Measurements from ENCODE around the gene C1orf167. TPM values are rescaled to one million over a fixed set of nuclear protein-coding genes. Genes with fewer than 3 reads are reported as not detected.

C1orf167 gene
- total RNA-seq, 6 experiments from 2014 or later = not detected

DNA sequence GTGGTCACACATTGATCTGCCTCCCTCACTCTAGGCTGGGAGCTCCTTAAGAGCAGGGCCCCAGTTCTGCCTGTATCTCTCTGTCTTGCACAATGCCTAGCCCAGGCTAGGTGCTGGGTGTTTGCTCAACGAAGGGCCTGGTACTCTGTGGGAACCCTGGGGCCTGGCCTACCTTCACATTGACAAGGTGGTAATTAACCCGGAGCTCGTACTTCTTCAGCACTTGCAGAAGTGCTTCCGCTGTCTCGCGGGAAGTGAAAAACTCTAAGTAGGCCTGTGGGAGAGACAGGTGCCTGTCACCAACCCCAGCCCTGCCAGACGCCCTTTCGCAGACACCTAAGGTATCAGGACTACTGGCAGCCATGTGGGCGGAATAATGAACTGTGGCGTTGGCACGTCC, 30.1 kb downstream of the C1orf167 start:
- H3K4me3 ChIP-seq = no peak overlapping the region
- DNase-seq (peak in 1 of 3 donors; percentile 17), ATAC-seq (no peak)
- 85% methylated on average over 10 of the region's 11 CpGs for WGBS (ENCODE audit: insufficient coverage, low coverage, low lambda C conversion rate, missing lambda C conversion rate)
- H3K27me3 ChIP-seq = no peaks in the 10 kb centered on the region
- peaks cover 0 to 36% (median 20%) of the 10 kb centered on the region in 4 donors for H3K36me3 ChIP-seq
- intact Hi-C loops (cut with DNase I) = no loop called here
- H3K4me1 ChIP-seq = peaks cover 0 to 33% (median 16%) of the 10 kb centered on the region in 4 donors
- TF ChIP-seq POLR2A (IDR thresholded peaks at IDR 0.05) = no peak
- TF ChIP-seq, protein P1, sequence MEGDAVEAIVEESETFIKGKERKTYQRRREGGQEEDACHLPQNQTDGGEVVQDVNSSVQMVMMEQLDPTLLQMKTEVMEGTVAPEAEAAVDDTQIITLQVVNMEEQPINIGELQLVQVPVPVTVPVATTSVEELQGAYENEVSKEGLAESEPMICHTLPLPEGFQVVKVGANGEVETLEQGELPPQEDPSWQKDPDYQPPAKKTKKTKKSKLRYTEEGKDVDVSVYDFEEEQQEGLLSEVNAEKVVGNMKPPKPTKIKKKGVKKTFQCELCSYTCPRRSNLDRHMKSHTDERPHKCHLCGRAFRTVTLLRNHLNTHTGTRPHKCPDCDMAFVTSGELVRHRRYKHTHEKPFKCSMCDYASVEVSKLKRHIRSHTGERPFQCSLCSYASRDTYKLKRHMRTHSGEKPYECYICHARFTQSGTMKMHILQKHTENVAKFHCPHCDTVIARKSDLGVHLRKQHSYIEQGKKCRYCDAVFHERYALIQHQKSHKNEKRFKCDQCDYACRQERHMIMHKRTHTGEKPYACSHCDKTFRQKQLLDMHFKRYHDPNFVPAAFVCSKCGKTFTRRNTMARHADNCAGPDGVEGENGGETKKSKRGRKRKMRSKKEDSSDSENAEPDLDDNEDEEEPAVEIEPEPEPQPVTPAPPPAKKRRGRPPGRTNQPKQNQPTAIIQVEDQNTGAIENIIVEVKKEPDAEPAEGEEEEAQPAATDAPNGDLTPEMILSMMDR (IDR thresholded peaks at IDR 0.05) = no peak
- no peaks in the 10 kb centered on the region for H3K9me3 ChIP-seq
- peak overlapping the region; percentile 77 to 90 (median 89) for H3K27ac ChIP-seq

DNA sequence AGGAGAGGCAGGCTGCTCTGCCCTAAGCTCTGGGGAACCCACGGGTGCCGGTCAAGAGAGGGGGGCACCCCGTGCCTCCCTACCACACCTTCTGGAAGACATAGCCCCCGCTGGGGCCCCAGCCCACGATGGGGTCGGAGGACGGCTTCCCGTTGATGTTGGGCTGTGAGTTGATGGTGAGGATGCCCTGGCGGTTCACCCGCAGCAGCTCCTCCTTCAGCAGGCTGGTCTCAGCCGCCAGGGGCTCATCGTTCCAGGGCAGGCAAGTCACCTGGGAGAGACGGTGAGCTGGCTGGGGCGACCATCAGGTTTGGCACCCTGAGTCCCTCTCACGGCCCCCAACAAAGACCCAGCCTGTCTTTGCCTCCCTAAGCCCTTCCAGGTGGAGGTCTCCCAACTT, 31.8 kb downstream of the C1orf167 start:
- peaks cover 0 to 40% (median 21%) of the 10 kb centered on the region in 4 donors for H3K36me3 ChIP-seq
- no peaks in the 10 kb centered on the region for H3K9me3 ChIP-seq
- DNase-seq = no peak
- H3K4me3 ChIP-seq = no peak overlapping the region
- peaks cover 0 to 31% (median 11%) of the 10 kb centered on the region in 4 donors for H3K4me1 ChIP-seq
- ATAC-seq = no peak
- H3K27me3 ChIP-seq = no peaks in the 10 kb centered on the region
- intact Hi-C loops (cut with DNase I) = no loop called here
- no peak overlapping the region for H3K27ac ChIP-seq
- no CpG with 5 or more reads among the region's 15 CpGs for WGBS (ENCODE audit: insufficient coverage, low coverage, low lambda C conversion rate, missing lambda C conversion rate)
- no peak for TF ChIP-seq POLR2A (IDR thresholded peaks at IDR 0.05)
- TF ChIP-seq, protein P1 (IDR thresholded peaks at IDR 0.05) = no peak

DNA sequence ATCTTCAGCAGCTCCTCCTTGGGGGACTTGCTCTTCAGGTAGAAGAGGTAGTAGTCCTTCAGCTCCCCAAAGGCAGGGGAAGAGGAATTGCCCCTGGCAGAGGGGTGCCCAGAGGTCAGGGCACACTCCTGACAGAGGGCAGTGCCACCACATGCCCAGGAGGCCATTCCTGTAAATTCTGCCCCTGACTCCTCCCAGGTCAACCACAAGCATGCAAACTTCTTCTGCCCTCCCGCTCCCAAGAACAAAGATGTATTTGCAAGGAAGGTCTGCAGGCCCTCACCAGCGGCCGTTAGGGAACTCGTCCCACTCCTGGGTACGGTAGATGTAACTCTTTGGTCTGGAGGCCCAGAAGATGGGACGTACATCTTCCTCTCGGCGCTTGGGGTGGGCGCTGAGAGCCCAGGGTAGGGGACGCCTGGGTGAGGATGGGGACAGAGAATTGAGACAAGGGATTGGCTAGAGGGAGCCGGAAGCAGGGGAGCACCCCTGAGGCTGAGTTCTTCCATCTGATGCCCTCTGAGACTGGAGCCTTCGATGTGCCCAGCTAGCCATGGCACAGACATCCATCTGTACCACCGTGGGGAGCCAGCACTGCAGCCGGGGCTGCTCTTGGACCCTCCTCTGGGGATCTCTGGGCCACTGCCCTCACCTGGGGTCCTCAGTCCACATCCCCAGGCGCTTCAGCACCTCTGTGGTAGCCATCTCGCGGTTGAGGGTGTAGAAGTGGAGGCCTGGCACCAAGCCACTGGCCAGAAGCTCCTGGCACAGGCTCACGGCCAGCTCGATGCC, 32.6 kb downstream of the C1orf167 start:
- Histone ChIP-seq H3K9me3 (no peaks in the 10 kb centered on the region), H3K36me3 (peaks cover 0 to 46% (median 21%) of the 10 kb centered on the region in 4 donors), H3K4me3 (no peak overlapping the region), H3K27ac (no peak overlapping the region), H3K4me1 (peaks cover 0 to 31% (median 11%) of the 10 kb centered on the region in 4 donors), H3K27me3 (no peaks in the 10 kb centered on the region)
- DNase-seq (no peak), ATAC-seq (no peak)
- intact Hi-C loops (cut with DNase I) = no loop called here
- WGBS (ENCODE audit: insufficient coverage, low coverage, low lambda C conversion rate, missing lambda C conversion rate) = 70% methylated on average over 4 of the region's 19 CpGs
- TF ChIP-seq POLR2A (IDR thresholded peaks at IDR 0.05) = no peak
- TF ChIP-seq, protein P1 (IDR thresholded peaks at IDR 0.05) = no peak

DNA sequence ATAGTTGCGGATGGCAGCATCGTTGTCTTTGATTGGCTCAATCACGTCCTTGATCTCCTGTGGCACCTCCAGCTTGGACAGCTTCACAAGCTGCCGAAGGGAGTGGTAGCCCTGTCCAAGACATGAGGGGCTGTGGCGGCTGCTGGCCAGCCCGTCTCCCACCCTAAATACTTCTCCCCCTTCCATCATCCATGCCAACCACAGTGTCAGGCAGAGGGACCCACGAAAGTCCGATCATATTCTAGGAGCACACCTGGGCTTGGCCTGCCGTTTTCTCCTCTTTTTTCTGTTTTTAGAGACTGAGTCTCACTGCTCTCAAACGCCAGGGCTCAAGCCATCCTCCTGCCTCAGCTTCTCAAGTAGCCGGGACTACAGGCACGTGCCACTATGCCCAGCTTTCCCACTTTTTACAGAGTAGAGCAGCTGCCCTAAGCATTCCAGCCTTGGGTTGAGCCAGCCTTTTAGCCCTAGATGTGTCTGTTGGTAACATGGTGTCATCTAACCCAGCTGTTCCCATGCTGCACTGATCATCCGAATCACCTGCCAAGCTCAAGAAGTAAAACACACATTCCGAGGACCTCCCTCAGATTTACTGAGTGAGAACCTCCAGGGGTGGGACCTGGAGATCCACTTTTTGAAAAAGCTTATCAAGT, 33.4 kb downstream of the C1orf167 start:
- TF ChIP-seq POLR2A (IDR thresholded peaks at IDR 0.05) = no peak
- TF ChIP-seq, protein P1 (IDR thresholded peaks at IDR 0.05) = no peak
- Histone ChIP-seq H3K4me1 (peaks cover 0 to 31% (median 8%) of the 10 kb centered on the region in 4 donors), H3K4me3 (no peak overlapping the region), H3K27ac (no peak overlapping the region), H3K27me3 (no peaks in the 10 kb centered on the region), H3K9me3 (no peaks in the 10 kb centered on the region), H3K36me3 (peaks cover 0 to 53% (median 21%) of the 10 kb centered on the region in 4 donors)
- intact Hi-C loops (cut with DNase I) = no loop called here
- ATAC-seq (no peak), DNase-seq (no peak)
- 84% methylated on average over 8 of the region's 14 CpGs for WGBS (ENCODE audit: insufficient coverage, low coverage, low lambda C conversion rate, missing lambda C conversion rate)
